Activated CD8-positive, alpha-beta T cell treated with anti-CD3 and anti-CD28 coated beads for 36 hours (primary cell): Measurements from ENCODE around the gene ABCD1. TPM values are rescaled to one million over a fixed set of nuclear protein-coding genes. Genes with fewer than 3 reads are reported as not detected.

ENCODE experiments used
- ATAC-seq: fragments of 200-7000 bp; cut with Tn5 transposase; one replicate; pipeline ENCODE4 v1.10.0; 2021; ENCODE audit warnings: mild to moderate bottlenecking, moderate library complexity
- CTCF ChIA-PET: fragments of 350-600 bp; sonication (Branson Sonifier 250); formaldehyde crosslinking; loops from one replicate; lab custom pipeline; 2021; ENCODE audit warnings: antibody characterized with exemption; lab: Charles Lee
- POLR2A ChIA-PET: fragments of 350-600 bp; sonication (Branson Sonifier 250); formaldehyde crosslinking; loops from one replicate; lab custom pipeline; 2021; ENCODE audit warnings: antibody characterized with exemption; lab: Charles Lee
- DNase-seq: peaks from one replicate; pipeline ENCODE4 v3.0.0-alpha.2; 2020
- H3K27ac Mint-ChIP-seq: one replicate; pipeline ENCODE4 v1.8.0; 2021; ENCODE audit warnings: mild to moderate bottlenecking, mixed read lengths
- H3K27me3 Mint-ChIP-seq: one replicate; pipeline ENCODE4 v1.8.0; 2021; ENCODE audit warnings: mixed read lengths
- H3K36me3 Mint-ChIP-seq: one replicate; pipeline ENCODE4 v1.8.0; 2021; ENCODE audit warnings: low read depth, mixed read lengths
- H3K4me1 Mint-ChIP-seq: one replicate; pipeline ENCODE4 v1.8.0; 2021; ENCODE audit warnings: low read depth, mixed read lengths
- H3K4me3 Mint-ChIP-seq: one replicate; pipeline ENCODE4 v1.8.0; 2021; ENCODE audit warnings: mild to moderate bottlenecking, moderate library complexity, mixed read lengths
- H3K9me3 Mint-ChIP-seq: one replicate; pipeline ENCODE4 v1.8.0; 2021; ENCODE audit warnings: mixed read lengths
- intact Hi-C: fragments of 100-400 bp; cut with micrococcal nuclease; formaldehyde crosslinking; loops from one replicate; pipeline ENCODE4 v1.10.0; 2022
- total RNA-seq, 2 experiments: library from RNA; stranded (reverse); gene quantifications; one replicate each; pipeline ENCODE4 v1.2.3, GENCODE V29; 2021
- TF ChIP-seq, protein P1 (sequence below): fragments of 200-600 bp; IDR thresholded peaks from one replicate; pipeline ENCODE4 v1.8.0; 2022; ENCODE audit warnings: antibody characterized with exemption, mild to moderate bottlenecking

The ABCD1 gene
- total RNA-seq, 2 experiments from 2014 or later, result 3.9 to 4.4 TPM

DNA sequence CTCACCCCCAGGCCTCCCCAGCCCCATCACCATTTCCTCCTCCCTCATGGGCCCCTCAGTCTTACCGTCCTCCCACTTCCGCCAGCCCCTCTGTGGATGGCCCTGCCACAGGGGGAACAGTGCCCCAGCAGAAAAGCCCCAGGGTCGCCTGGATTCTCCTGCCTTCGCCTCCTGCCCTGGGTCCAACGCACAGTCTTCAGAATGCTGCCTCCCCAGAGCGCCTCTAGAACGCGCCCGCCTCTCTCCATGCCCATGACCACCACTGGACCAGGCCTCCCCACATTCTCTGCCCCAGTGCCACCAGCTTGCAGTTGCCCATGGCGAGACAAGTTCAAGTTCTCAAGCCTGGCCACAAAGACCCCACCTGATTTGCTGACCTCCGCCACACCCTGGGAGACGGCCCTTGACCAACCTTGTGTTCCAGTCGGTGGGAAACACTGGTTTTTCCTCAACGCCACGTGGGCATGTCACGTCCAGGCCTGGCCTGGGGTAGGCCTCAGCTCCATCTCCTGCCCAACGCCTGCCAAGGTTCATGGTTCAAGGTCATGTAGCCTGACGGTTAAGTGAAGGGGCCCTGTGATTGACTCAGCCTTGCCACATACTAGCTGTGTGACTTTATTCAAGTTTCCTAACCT lies 38.8 kb downstream of the ABCD1 start:
- H3K27me3 Mint-ChIP-seq, result no peaks in the 10 kb centered on the region
- POLR2A ChIA-PET, result interaction anchor here (1.0 kb wide), 1 partner anchor 162 kb away, joined by 4 read pairs; the partner anchor contains the start of gene ARHGAP4
- intact Hi-C loops, result loop anchor here (10.0 kb wide), 1 partner anchor 161 kb away; the partner anchor contains the start of gene ARHGAP4
- H3K36me3 Mint-ChIP-seq, result no peaks in the 10 kb centered on the region
- no peak overlapping the region for H3K27ac Mint-ChIP-seq
- TF ChIP-seq, protein P1, sequence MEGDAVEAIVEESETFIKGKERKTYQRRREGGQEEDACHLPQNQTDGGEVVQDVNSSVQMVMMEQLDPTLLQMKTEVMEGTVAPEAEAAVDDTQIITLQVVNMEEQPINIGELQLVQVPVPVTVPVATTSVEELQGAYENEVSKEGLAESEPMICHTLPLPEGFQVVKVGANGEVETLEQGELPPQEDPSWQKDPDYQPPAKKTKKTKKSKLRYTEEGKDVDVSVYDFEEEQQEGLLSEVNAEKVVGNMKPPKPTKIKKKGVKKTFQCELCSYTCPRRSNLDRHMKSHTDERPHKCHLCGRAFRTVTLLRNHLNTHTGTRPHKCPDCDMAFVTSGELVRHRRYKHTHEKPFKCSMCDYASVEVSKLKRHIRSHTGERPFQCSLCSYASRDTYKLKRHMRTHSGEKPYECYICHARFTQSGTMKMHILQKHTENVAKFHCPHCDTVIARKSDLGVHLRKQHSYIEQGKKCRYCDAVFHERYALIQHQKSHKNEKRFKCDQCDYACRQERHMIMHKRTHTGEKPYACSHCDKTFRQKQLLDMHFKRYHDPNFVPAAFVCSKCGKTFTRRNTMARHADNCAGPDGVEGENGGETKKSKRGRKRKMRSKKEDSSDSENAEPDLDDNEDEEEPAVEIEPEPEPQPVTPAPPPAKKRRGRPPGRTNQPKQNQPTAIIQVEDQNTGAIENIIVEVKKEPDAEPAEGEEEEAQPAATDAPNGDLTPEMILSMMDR, result no peak
- CTCF ChIA-PET, result interaction anchor here (0.7 to 2.0 kb wide), 11 partner anchors 9 to 203 kb away, joined by 3 to 10 read pairs (median 3); no protein-coding TSS in a partner anchor
- H3K9me3 Mint-ChIP-seq, result no peaks in the 10 kb centered on the region
- no peak overlapping the region for H3K4me3 Mint-ChIP-seq
- no peak for ATAC-seq
- H3K4me1 Mint-ChIP-seq, result peaks cover 16% of the 10 kb centered on the region
- DNase-seq, result no peak

DNA sequence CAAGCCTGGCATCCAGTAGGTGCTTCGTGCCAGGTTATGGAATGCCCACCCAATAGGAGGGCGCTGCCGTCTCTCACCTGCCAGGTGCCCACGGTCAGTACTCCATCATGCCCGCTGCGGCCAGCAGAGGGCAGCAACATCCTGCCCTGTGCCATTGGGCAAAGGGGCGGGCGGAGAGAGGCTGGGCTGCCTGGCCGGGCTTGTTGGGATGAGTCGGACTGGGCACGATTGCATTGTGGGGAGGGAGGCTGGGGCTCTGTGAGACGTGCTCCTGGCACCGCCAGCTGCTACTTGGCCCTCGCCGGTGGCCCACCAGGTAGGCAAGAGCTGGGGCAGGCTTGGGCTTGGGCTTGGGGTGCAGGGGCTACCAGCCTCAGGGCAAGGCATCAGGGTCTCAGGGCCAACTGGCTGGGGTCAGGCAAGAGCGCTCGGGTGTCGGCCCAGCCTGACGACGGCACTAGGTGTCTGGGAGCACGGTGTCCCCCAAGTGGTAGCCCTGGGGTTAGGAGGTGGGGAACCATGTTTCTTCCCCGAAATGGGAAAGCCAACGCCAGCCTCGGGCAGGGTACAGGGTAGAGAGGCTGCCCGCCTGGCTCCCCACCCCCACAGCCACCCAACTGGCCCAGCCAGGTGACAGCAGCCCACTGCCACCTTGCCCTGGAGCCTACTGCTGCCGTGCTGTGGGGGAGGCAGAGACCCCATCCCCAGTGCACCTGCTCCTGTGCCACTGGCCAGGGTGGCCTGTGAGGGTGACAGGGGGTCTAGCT lies 39.5 kb downstream of the ABCD1 start, which contains the start of gene PLXNB3:
Gene PLXNB3 (plus strand): TSS at position 261 of the 767 bp plus-strand sequence. CDS start 1,287 bp downstream, outside the sequence.
- peak; percentile 75 for ATAC-seq
- CTCF ChIA-PET, result interaction anchor here (0.6 to 2.0 kb wide), 16 partner anchors 8 to 203 kb away, joined by 3 to 10 read pairs (median 3); no protein-coding TSS in a partner anchor
- no peaks in the 10 kb centered on the region for H3K36me3 Mint-ChIP-seq
- H3K27ac Mint-ChIP-seq, result no peak within 1 kb of the TSS
- no peaks in the 10 kb centered on the region for H3K27me3 Mint-ChIP-seq
- H3K4me3 Mint-ChIP-seq, result peak within 1 kb of the TSS; percentile 33
- peak; percentile 82 for DNase-seq
- intact Hi-C loops, result loop anchor here (10.0 kb wide), 1 partner anchor 161 kb away; the partner anchor contains the start of gene ARHGAP4
- no peaks in the 10 kb centered on the region for H3K9me3 Mint-ChIP-seq
- H3K4me1 Mint-ChIP-seq, result peaks cover 16% of the 10 kb centered on the region
- TF ChIP-seq, protein P1, result peak; percentile 75
- POLR2A ChIA-PET, result interaction anchor here (1.0 kb wide), 1 partner anchor 162 kb away, joined by 4 read pairs; the partner anchor contains the start of gene ARHGAP4

DNA sequence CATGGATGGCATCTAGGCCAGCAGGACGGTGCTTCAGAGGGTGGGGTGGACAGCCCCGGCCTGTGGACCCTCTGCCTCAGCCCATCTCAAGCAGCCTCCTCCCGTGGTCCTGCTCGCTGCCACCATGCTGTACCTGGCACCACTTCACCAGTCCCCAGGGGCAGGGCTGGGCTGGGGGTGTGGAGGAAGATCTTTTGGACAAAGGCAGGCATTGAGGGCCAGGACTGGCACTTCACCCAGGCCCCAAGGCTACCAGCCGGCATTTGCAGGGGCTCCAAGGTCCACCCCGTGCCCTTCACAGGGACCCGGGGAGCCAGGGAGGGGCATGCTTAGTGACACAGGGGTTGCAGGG lies 40.1 kb downstream of the ABCD1 start:
- no peak for DNase-seq
- peaks cover 16% of the 10 kb centered on the region for H3K4me1 Mint-ChIP-seq
- ATAC-seq, result no peak
- CTCF ChIA-PET, result interaction anchor here (0.6 to 1.1 kb wide), 5 partner anchors 13 to 164 kb away, joined by 3 to 4 read pairs (median 4); no protein-coding TSS in a partner anchor
- intact Hi-C loops, result loop anchor here (10.0 kb wide), 1 partner anchor 160 kb away; the partner anchor contains the start of gene ARHGAP4
- no peaks in the 10 kb centered on the region for H3K27me3 Mint-ChIP-seq
- no peaks in the 10 kb centered on the region for H3K9me3 Mint-ChIP-seq
- no peaks in the 10 kb centered on the region for H3K36me3 Mint-ChIP-seq
- no peak overlapping the region for H3K27ac Mint-ChIP-seq
- H3K4me3 Mint-ChIP-seq, result no peak overlapping the region
- TF ChIP-seq, protein P1, result no peak
- POLR2A ChIA-PET, result no interaction called here

DNA sequence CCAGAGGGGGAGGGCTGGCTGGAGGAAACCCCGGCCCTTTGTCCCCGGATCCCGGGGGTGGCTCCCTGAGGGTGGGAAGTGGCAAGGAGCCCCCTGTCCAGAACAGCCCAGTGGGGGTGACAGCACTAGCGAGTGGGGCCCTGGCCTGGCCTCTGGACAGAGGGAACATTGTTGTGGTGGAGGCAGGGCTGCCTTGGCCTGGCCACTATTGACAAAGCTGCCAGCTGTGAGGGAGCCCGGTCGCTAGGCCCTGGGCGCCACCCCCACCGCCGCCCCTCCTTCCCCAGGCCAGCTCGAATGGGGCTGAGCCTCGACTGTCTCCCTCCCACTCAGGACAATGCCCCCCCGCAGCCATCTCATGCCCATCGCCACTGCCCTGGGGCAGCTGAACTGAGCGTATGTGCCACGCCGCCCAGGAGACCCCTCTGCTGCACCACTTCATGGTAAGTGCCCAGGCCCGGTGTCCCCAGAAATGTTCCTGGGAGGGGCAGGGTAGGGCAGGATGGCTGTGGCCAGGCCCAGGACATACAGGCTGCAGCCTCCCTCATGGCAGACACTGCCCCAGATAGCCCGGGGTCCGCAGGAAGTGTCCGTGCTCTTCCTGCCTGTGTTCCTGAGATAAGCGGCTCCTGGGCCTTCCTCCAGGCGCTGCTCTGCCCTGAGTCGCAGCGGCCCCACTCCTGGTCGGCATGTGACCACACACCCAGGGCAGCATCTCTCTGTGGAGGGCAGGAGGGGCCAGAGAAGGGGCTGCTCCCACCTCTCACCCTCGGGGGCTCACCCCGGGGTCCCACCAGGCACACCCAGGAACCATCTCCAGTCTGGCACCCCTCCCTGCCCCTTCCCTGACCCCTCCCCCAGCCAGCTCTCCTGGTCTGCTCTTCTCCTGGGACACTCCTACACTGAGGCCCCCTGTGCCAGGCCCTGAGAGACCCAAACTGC lies 40.8 kb downstream of the ABCD1 start:
- ATAC-seq, result no peak
- DNase-seq, result no peak
- Mint-ChIP-seq H3K36me3 (no peaks in the 10 kb centered on the region), H3K9me3 (no peaks in the 10 kb centered on the region), H3K4me1 (peaks cover 16% of the 10 kb centered on the region), H3K27me3 (no peaks in the 10 kb centered on the region), H3K27ac (no peak overlapping the region), H3K4me3 (peak overlapping the region; percentile 67)
- CTCF ChIA-PET, result interaction anchor here (1.0 to 1.8 kb wide), 4 partner anchors 26 to 185 kb away, joined by 4 read pairs; no protein-coding TSS in a partner anchor
- intact Hi-C loops, result loop anchor here (10.0 kb wide), 1 partner anchor 159 kb away; the partner anchor contains the start of gene ARHGAP4
- POLR2A ChIA-PET, result no interaction called here
- TF ChIP-seq, protein P1, result no peak
